Neural cell (in vitro differentiated cells): Measurements from ENCODE around the gene SIGLEC9. TPM values are rescaled to one million over a fixed set of nuclear protein-coding genes. Genes with fewer than 3 reads are reported as not detected.

Experiments
- H2AFZ ChIP-seq: fragments of 200-600, 300-800 bp; sonication (generic), shearing (Covaris generic); 2 replicates; pipeline ENCODE4 v1.6.0; 2014; ENCODE audit warnings: low read depth, mild to moderate bottlenecking, antibody characterized with exemption, low read length, moderate library complexity
- H3F3A ChIP-seq: fragments of 200-600 bp; shearing (Covaris generic); 2 replicates; pipeline ENCODE4 v1.6.1; 2016; ENCODE audit warnings: mild to moderate bottlenecking, moderate library complexity, mixed read lengths, antibody characterized with exemption, low read length; ENCODE audit not compliant: insufficient read depth, poor library complexity, severe bottlenecking
- H3K27ac ChIP-seq: fragments of 200-600, 300-800 bp; sonication (generic), shearing (Covaris generic); 2 replicates; pipeline ENCODE4 v1.5.1; 2014; ENCODE audit warnings: mild to moderate bottlenecking, low read length, moderate library complexity
- H3K27me3 ChIP-seq: fragments of 300-800, 200-600 bp; sonication (generic), shearing (Covaris generic); 2 replicates; pipeline ENCODE4 v1.6.0; 2014; ENCODE audit warnings: mild to moderate bottlenecking, low read depth, low read length, moderate library complexity; ENCODE audit not compliant: insufficient read depth
- H3K36me3 ChIP-seq: fragments of 300-800, 200-600 bp; sonication (generic), shearing (Covaris generic); 2 replicates; pipeline ENCODE4 v1.5.1; 2014; ENCODE audit warnings: mild to moderate bottlenecking, antibody characterized with exemption, low read length, moderate library complexity; ENCODE audit not compliant: insufficient read depth
- H3K4me2 ChIP-seq: fragments of 300-800, 200-600 bp; sonication (generic), shearing (Covaris generic); 2 replicates; pipeline ENCODE4 v1.6.0; 2014; ENCODE audit warnings: mild to moderate bottlenecking, low read length
- H3K4me3 ChIP-seq: fragments of 300-800, 200-600 bp; sonication (generic), shearing (Covaris generic); 2 replicates; pipeline ENCODE4 v1.5.1; 2014; ENCODE audit warnings: mild to moderate bottlenecking, low read length, moderate library complexity
- H3K79me2 ChIP-seq: fragments of 200-600 bp; shearing (Covaris generic); replicated peaks from 2 replicates; pipeline ENCODE4 v1.6.0; 2014; ENCODE audit warnings: mild to moderate bottlenecking, low read length, moderate library complexity; ENCODE audit not compliant: insufficient read depth
- H3K9ac ChIP-seq: fragments of 300-800, 200-600 bp; sonication (generic), shearing (Covaris generic); 2 replicates; pipeline ENCODE4 v1.6.1; 2016; ENCODE audit warnings: mild to moderate bottlenecking, low read length, mixed read lengths
- H3K9me2 ChIP-seq: fragments of 200-600 bp; shearing (Covaris generic); 2 replicates; pipeline ENCODE4 v1.6.1; 2016; ENCODE audit warnings: mild to moderate bottlenecking, low read length, mixed read lengths; ENCODE audit not compliant: insufficient read depth
- H3K9me3 ChIP-seq: fragments of 200-600, 300-800 bp; sonication (generic), shearing (Covaris generic); 2 replicates; pipeline ENCODE4 v1.6.1; 2016; ENCODE audit warnings: mild to moderate bottlenecking, mixed run types, low read length, moderate library complexity, mixed read lengths
- H4K20me1 ChIP-seq: fragments of 200-600 bp; shearing (Covaris generic); 2 replicates; pipeline ENCODE4 v1.6.1; 2016; ENCODE audit warnings: mild to moderate bottlenecking, mixed run types; ENCODE audit not compliant: insufficient read depth
- CTCF ChIP-seq: fragments of 450-650 bp; IDR thresholded peaks from 2 replicates; pipeline ENCODE4 v1.5.1; 2014; ENCODE audit warnings: antibody characterized with exemption, mild to moderate bottlenecking, moderate library complexity; ENCODE audit not compliant: poor library complexity, severe bottlenecking
- EP300 ChIP-seq: fragments of 450-650 bp; conservative IDR thresholded peaks from 2 replicates; pipeline ENCODE4 v1.6.1; 2014; ENCODE audit warnings: antibody characterized with exemption, mild to moderate bottlenecking, moderate library complexity; ENCODE audit not compliant: poor library complexity, severe bottlenecking
- EZH2 ChIP-seq: fragments of 200-600, 300-800 bp; shearing (Covaris generic), sonication (generic); IDR thresholded peaks from 2 replicates; pipeline ENCODE4 v1.6.1; 2014; ENCODE audit warnings: antibody characterized with exemption, low read length, borderline replicate concordance, mild to moderate bottlenecking; ENCODE audit not compliant: insufficient read depth, poor library complexity, severe bottlenecking
- MXI1 ChIP-seq: fragments of 450-650 bp; conservative IDR thresholded peaks from 2 replicates; pipeline ENCODE4 v1.6.1; 2014; ENCODE audit warnings: antibody characterized with exemption, mild to moderate bottlenecking; ENCODE audit not compliant: poor library complexity, severe bottlenecking
- POLR2AphosphoS5 ChIP-seq: IDR thresholded peaks from 2 replicates; pipeline ENCODE4 v1.6.1; 2012
- RAD21 ChIP-seq: fragments of 450-650 bp; conservative IDR thresholded peaks from 2 replicates; pipeline ENCODE4 v1.6.1; 2014; ENCODE audit warnings: antibody characterized with exemption, mild to moderate bottlenecking, moderate library complexity
- REST ChIP-seq: IDR thresholded peaks from 2 replicates; pipeline ENCODE4 v1.6.1; 2012; ENCODE audit warnings: borderline replicate concordance
- SMC3 ChIP-seq: fragments of 450-650 bp; conservative IDR thresholded peaks from 2 replicates; pipeline ENCODE4 v1.6.1; 2014; ENCODE audit warnings: antibody characterized with exemption, mild to moderate bottlenecking, moderate library complexity; ENCODE audit not compliant: poor library complexity
- TAF1 ChIP-seq: IDR thresholded peaks from 2 replicates; pipeline ENCODE4 v1.6.1; 2012; ENCODE audit warnings: low read depth
- polyA plus RNA-seq: library from polyadenylated mRNA; depleted of rRNA; stranded (reverse); fragments of >200 nt; gene quantifications from 2 replicates; pipeline ENCODE4 v1.2.3, GENCODE V29; 2014

SIGLEC9 gene
- polyA plus RNA-seq, 1 donor from 2014 or later, result not detected

DNA sequence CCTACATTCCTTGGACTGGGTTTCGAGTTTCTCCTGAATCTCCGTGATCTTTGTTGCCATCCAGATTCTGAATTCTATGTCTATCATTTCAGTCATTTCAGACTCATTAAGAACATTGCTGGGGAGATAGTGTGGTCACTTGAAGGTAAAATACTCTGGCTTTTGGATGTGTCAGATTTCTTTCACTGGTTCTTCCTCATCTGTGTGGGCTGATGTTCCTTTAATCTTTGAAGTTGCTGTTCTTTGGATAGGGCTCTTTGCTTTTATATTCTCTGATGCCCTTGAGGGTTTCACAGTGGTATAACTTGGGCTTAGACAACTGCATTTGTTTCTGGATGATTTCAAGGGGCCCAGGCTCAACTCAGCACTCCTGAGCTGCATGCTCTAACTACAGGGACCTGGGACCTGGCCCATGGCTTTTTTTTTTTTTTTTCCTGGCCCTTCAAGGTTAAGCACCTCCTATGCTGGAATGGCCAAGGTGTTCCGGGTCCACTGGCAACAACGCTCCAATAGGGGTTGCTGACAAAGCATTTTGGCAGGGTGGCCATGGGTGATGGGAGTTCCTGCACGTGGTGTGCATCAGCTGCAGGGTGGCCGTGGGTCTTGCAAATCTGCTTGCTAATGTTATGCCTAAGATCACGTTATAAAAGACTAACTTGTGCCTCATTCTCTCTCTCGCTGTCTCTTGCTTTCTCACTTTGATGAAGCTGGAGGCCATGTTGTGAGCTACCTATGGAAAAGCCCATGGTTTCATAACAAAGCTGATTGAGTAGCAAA lies 11.5 kb downstream of the SIGLEC9 start:
- Histone ChIP-seq H3K27me3 (no peaks in the 10 kb centered on the region), H3K4me2 (no peak overlapping the region), H3K9me3 (no peaks in the 10 kb centered on the region), H4K20me1 (no peaks in the 10 kb centered on the region), H3K27ac (no peak overlapping the region), H2AFZ (no peak overlapping the region), H3K4me3 (no peak overlapping the region), H3K36me3 (no peaks in the 10 kb centered on the region), H3K9me2 (no peaks in the 10 kb centered on the region), H3K9ac (no peak overlapping the region), H3K79me2 (no peaks in the 10 kb centered on the region), H3F3A (no peaks in the 10 kb centered on the region)
- no peak for TF ChIP-seq POLR2AphosphoS5
- no peak for TF ChIP-seq EP300
- no peak for TF ChIP-seq EZH2
- TF ChIP-seq RAD21, result no peak
- no peak for TF ChIP-seq MXI1

DNA sequence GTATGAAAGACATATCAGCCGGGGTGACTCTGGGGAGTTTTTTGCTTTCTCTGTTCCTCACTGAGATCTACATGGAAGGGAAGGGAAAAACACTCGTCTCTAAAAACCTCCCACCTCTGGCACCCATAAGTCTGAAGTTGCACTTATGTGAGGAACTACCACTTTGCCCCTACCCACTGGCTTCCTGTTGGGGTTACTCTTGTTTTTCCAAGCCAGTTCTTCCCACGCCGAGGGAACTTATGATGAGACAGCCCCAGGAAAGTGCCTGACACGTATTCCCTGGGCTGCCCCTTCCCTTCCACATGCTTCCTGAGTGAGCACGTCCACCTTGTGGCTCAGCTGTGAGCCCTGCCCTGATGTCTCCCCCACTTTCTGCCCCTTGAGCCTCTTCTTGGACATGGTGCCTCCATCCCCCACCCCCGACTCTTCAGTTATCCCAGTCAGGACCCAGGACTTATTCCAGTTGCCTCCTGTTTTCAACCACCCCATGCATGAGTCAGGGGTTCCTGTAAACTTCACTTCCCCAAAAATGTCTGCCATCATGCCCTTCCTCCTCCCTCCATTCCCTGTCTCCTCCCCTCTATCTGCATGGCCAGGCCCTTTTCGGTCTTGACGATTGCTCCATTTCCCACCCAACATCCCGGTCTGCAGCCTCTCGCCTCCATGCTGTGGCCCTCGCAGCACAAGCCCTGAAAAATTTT lies 12.3 kb downstream of the SIGLEC9 start:
- no peaks in the 10 kb centered on the region for H3K9me2 ChIP-seq
- no peaks in the 10 kb centered on the region for H3K79me2 ChIP-seq
- no peak overlapping the region for H2AFZ ChIP-seq
- no peak overlapping the region for H3K27ac ChIP-seq
- no peaks in the 10 kb centered on the region for H3K36me3 ChIP-seq
- H3K4me3 ChIP-seq, result no peak overlapping the region
- no peak overlapping the region for H3K4me2 ChIP-seq
- no peaks in the 10 kb centered on the region for H4K20me1 ChIP-seq
- no peaks in the 10 kb centered on the region for H3K9me3 ChIP-seq
- no peaks in the 10 kb centered on the region for H3F3A ChIP-seq
- H3K27me3 ChIP-seq, result no peaks in the 10 kb centered on the region
- TF ChIP-seq EP300, result no peak
- TF ChIP-seq EZH2, result no peak
- TF ChIP-seq POLR2AphosphoS5, result no peak
- TF ChIP-seq REST, result no peak
- TF ChIP-seq TAF1, result no peak
- no peak for TF ChIP-seq RAD21
- TF ChIP-seq MXI1, result no peak
- TF ChIP-seq SMC3, result no peak
- no peak for TF ChIP-seq CTCF
- H3K9ac ChIP-seq, result no peak overlapping the region
